Mesothelial cell of epicardium (in vitro differentiated cells): ENCODE results near the gene SYT11. TPM values are rescaled to one million over a fixed set of nuclear protein-coding genes. Genes with fewer than 3 reads are reported as not detected.
A peak's percentile ranks its signal among the peaks of the same experiment; 100 is the strongest.

Experiments used
- DNase-seq, 2 experiments: peaks; one replicate each; pipeline ENCODE4 v3.0.0; 2021; ENCODE audit warnings: low spot score in 2 of 2; ENCODE audit not compliant: unreplicated experiment in 2 of 2
- H3K27ac Mint-ChIP-seq: 2 replicates; pipeline ENCODE4 v1.8.0; 2021; ENCODE audit warnings: mixed read lengths
- H3K27me3 Mint-ChIP-seq: 2 replicates; pipeline ENCODE4 v1.8.0; 2021; ENCODE audit warnings: low read depth, mixed read lengths
- H3K36me3 Mint-ChIP-seq: 2 replicates; pipeline ENCODE4 v1.8.0; 2021; ENCODE audit warnings: mixed read lengths
- H3K4me1 Mint-ChIP-seq: 2 replicates; pipeline ENCODE4 v1.8.0; 2021; ENCODE audit warnings: mixed read lengths
- H3K4me3 Mint-ChIP-seq: 2 replicates; pipeline ENCODE4 v1.8.0; 2021; ENCODE audit warnings: mild to moderate bottlenecking, moderate library complexity, mixed read lengths
- H3K9me3 Mint-ChIP-seq: 2 replicates; pipeline ENCODE4 v1.8.0; 2021; ENCODE audit warnings: mixed read lengths
- total RNA-seq: library from RNA; stranded (reverse); gene quantifications from 3 replicates; pipeline ENCODE4 v1.2.1, GENCODE V29; 2021
- TF ChIP-seq, protein P1 (sequence below): fragments of 200-600 bp; sonication (generic); IDR thresholded peaks from one replicate; pipeline ENCODE4 v1.5.0; 2021; ENCODE audit warnings: antibody characterized with exemption; ENCODE audit not compliant: unreplicated experiment

SYT11 gene
- total RNA-seq, 1 donor from 2014 or later, result 0.45 TPM

DNA sequence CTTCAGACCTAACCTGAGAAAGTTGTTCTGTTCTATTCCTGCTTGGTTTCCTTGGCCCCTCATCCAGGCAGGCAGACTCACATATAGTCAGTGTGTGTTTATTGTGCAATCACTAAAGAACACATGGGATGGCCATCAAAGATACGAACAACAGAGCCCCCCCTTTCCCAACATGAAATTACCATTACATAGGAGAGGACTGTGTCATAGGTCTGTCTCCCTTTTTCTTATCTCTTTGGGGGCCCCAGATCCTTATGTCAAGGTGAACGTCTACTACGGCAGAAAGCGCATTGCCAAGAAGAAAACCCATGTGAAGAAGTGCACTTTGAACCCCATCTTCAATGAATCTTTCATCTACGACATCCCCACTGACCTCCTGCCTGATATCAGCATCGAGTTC is 21.6 kb downstream of the SYT11 start:
- Mint-ChIP-seq H3K4me3 (no peak overlapping the region), H3K27ac (no peak overlapping the region)
- no peak for DNase-seq

DNA sequence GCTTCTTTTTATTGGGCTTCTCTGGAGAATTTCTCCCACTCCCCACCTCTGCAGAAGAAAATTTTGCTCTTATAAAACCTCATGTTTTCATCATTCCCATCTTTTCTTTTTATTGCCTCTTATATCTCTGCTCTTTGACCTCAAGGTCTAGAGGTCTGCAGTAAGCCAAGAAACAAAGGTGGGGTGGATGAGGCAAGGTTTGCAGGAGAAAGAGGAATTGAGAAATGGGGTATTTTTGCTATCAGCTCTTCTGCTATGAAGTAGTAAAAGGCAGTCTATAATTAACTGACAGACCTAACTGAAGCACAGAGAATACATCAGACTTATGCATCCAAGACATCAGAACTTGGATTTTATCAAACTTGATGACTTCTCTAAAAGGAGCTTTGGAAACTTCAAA is 22.9 kb downstream of the SYT11 start:
- Mint-ChIP-seq H3K4me3 (no peak overlapping the region), H3K27me3 (peaks cover 34% of the 10 kb centered on the region), H3K36me3 (no peaks in the 10 kb centered on the region), H3K9me3 (no peaks in the 10 kb centered on the region), H3K4me1 (no peaks in the 10 kb centered on the region), H3K27ac (no peak overlapping the region)
- DNase-seq, result no peak
- TF ChIP-seq, protein P1, sequence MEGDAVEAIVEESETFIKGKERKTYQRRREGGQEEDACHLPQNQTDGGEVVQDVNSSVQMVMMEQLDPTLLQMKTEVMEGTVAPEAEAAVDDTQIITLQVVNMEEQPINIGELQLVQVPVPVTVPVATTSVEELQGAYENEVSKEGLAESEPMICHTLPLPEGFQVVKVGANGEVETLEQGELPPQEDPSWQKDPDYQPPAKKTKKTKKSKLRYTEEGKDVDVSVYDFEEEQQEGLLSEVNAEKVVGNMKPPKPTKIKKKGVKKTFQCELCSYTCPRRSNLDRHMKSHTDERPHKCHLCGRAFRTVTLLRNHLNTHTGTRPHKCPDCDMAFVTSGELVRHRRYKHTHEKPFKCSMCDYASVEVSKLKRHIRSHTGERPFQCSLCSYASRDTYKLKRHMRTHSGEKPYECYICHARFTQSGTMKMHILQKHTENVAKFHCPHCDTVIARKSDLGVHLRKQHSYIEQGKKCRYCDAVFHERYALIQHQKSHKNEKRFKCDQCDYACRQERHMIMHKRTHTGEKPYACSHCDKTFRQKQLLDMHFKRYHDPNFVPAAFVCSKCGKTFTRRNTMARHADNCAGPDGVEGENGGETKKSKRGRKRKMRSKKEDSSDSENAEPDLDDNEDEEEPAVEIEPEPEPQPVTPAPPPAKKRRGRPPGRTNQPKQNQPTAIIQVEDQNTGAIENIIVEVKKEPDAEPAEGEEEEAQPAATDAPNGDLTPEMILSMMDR, result no peak

More for the DNA sequence above, 21.6 kb downstream of the SYT11 start:
- Mint-ChIP-seq H3K27me3 (peaks cover 34% of the 10 kb centered on the region), H3K9me3 (no peaks in the 10 kb centered on the region), H3K4me1 (no peaks in the 10 kb centered on the region), H3K36me3 (no peaks in the 10 kb centered on the region)
- TF ChIP-seq, protein P1, result no peak

DNA sequence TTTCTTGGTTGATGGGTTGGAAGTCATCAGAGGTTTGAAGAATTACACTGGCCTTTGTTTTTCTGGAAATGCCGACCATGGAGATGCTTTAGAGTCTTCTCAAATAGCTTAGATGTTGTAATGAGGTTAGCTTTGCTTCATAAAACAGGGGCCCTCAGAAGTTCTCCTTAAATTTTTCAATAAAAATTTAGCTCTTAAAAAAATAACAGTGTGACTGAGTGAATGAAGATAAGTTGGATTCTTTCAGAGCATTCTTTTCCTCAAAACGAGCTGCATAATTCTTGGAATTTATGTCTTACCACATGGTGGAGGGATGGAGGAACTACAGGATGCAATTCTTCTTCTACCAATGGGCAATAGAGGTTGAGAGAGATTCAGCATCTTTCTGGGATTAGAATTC is 23.4 kb downstream of the SYT11 start:
- H3K36me3 Mint-ChIP-seq, result no peaks in the 10 kb centered on the region
- TF ChIP-seq, protein P1, result peak; percentile 15
- no peaks in the 10 kb centered on the region for H3K4me1 Mint-ChIP-seq
- no peak overlapping the region for H3K4me3 Mint-ChIP-seq
- no peak for DNase-seq
- H3K27ac Mint-ChIP-seq, result no peak overlapping the region
- no peaks in the 10 kb centered on the region for H3K9me3 Mint-ChIP-seq
- H3K27me3 Mint-ChIP-seq, result peaks cover 34% of the 10 kb centered on the region

DNA sequence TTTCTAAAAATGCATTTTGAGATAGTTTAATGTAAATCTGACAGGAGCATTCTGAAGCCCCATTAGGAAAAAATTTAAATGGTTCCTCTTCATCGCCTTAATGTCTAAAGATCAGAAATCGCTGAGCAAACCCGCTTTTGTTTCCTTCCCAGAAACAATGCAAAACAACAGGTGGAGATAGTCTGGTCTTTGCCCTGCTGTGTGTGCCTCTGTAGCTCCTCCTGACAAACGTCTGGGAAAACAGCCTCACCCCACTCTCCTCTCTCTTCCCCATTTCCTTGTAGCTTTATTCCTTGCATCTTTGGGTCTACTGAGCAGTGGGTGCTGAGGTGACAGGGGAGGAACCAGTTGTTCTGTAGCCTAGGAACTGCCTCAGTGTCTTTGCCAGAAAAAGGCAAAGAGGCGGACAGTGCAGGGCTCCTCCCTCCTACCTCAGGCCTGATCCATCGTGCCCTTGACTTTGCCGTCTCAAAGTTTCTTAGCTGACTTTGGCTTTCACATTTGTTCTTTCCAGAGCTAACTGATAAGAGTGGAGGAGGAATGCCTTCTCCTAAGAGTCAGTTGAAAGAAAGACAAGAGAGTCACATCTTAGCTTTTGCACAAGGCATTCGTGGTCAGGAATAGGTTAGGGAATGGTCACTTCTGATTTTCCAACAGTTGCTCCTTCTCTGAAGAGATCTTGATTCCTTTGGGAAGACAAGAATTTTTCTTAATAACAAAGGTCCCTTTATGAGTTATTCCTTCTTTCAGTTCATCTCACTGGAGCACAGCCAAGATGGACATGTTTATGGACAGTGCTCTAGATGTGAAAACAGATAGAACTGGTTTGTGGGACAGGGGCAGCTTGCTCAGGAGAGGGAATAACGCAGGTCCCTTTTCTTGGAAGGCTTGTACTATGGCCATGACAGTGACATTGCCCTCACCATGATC is 24.9 kb downstream of the SYT11 start:
- no peaks in the 10 kb centered on the region for H3K4me1 Mint-ChIP-seq
- DNase-seq, result no peak
- TF ChIP-seq, protein P1, result no peak
- H3K4me3 Mint-ChIP-seq, result no peak overlapping the region
- no peak overlapping the region for H3K27ac Mint-ChIP-seq
- H3K36me3 Mint-ChIP-seq, result no peaks in the 10 kb centered on the region
- peaks cover 32% of the 10 kb centered on the region for H3K27me3 Mint-ChIP-seq
- H3K9me3 Mint-ChIP-seq, result no peaks in the 10 kb centered on the region

DNA sequence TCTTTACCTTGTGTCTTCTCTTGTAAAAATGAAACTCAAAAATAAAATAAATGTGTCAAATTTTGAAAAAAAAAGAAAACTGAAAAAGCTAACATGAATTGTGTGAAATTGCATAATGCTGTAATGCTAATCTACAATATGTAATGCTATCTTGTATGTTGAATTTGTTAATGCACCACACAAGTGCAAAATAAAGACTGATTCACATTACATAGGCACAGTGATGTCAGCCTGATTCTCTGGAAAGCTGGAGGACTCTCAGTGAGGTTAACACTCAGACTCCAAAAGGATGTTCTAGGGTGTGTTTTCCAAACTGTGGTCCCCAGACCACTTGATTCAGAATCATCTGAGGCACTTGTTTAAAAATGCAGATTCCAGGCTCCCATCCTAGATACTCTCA is 25.6 kb downstream of the SYT11 start:
- Mint-ChIP-seq H3K4me3 (no peak overlapping the region), H3K4me1 (no peaks in the 10 kb centered on the region), H3K36me3 (no peaks in the 10 kb centered on the region), H3K27ac (no peak overlapping the region), H3K9me3 (no peaks in the 10 kb centered on the region), H3K27me3 (peaks cover 26% of the 10 kb centered on the region)
- TF ChIP-seq, protein P1, result no peak
- no peak for DNase-seq
